ENCODE results near the gene GABBR1.

DNA sequence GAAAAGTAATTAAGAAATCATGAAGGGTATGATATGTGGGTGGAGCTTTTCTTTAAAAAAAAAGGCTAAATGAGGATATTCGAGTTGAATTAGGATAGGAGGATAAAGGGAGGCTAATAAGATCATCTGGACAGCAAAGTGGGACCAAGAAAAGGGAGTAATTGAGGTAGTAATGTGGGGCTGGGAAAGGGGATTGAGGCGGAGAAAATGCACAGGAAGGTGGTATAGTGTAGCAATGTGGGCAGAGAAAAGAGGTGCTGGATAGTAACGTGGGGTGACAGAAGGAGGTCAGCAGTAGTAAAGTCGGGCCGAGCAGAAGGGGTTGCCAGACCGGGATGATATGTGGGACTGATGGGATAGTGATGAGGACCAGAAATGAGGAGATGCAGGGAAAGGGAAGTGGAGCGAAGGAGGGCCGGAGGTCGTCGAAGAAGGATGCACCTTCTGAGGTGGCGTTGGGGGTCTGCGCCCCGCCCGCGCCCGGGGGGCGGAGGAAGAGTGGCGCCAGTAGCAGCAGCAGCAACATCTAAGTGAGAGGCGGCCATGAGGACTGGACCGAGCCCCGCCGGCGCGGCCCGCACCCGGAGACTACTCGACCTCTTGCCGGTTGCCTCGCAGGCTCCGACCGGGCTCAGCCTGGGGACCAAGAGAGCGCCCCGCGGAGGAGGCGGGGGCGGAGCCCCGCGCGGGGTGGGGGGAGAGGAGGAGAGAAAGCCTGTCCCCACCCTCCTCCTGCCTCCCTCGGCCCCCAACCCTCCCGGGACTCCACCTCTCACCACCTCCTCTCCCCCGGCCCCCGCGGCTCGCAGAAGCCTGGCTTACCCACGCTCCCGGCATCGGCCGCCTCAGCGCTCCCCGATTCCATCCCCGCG is 887 bp downstream of the GABBR1 start:
- peak; percentile 43; the same call in 1 of the 2 replicates for TF ChIP-seq POLR2AphosphoS5 (IDR thresholded peaks at IDR 0.05; ENCODE audit: borderline replicate concordance, low read depth, low read length)
- TF ChIP-seq EZH2 (IDR thresholded peaks at IDR 0.05): no peak
- no peak for TF ChIP-seq FOXP2 (optimal IDR thresholded peaks at IDR 0.05; ENCODE audit: control extremely low read depth, extremely low read length, insufficient read depth)

Data from SK-N-MC (cell line).